SKM-1 treated with dmso at 0.1 percent for 144 hours (cell line): Measurements from ENCODE around the gene ATP8B3.
"Not testable (repeated sequence)": the region's sequence is repeated elsewhere in the genome, so short reads cannot be mapped to it uniquely, and the experiment has no call there.

Source experiments
- DNase-seq: peaks from one replicate; lab custom pipeline; 2025; ENCODE audit not compliant: unreplicated experiment; lab: John Stamatoyannopoulos, UW

The ATP8B3 gene

GRCh38 chr19:1797313-1797712 lies 14.8 kb downstream of the ATP8B3 start:
- not testable (repeated sequence) for DNase-seq

DNA sequence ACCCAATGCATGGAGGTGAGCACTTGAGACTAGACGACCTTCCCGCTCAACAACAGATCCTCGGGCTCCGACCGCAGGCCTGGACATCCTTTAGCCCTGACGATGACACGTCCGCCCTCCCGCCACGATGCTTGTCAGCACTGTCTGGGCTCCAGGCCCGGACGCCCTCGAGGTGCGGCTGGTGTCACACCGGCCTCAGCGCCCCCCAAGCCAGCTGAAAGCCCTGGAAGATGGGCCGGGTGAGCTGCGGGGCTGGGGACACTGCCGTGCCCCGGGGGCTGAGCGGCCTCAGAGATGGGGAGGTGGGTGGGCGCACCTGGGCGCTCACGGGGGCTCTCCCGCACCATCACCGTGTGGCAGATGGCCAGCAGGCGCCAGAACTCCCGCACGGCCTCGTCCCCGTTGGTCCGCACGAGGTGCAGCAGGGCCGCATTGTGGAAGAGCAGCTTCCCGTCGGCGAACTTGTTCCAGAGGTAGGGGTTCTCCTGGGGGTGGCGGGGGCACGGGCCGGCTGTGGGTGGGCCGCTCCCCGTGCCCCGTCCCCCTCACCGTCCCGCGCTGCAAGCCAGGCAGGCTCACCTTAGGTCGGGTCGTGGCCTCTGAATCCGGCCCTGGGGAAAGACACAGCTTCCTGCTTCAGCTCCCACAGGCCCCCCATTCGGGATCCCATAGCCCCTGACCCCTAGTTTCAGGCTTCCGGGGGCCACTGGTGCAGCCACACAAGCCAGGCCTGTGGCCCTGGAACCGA lies 15.5 kb downstream of the ATP8B3 start:
- no peak for DNase-seq

DNA sequence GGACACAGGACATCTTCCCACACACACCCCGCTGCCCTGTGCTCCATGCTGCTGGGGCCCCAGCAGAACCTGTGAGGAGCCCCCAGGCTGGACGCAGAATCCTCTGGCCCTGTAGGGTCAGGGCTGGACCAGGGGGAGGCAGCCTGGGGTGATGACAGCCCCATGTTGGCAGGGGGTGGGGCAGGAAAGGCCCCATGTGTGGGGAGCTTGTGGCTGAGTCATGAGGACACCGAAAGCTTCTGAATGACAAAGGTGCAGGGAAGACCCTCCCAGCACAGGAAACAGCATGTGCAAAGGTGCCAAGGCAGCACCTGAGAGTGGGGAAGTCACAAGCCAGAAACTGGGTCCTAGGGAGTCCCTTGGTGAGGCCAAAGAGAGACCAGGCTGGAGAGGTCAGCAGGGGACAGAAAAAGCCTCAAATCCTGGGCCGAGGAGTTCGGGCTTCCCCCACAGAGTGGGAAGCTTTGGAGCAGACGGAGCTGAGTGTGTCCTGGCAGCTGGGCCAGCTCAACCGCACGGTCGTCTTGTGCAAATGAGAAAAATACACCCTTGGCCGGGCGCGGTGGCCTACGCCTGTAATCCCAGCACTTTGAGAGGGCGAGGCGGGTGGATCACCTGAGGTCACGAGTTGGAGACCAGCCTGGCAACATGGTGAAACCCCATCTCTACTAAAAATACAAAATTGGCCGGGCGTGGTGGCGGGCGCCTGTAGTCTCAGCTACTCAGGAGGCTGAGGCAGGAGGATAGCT lies 17.5 kb downstream of the ATP8B3 start:
- no peak for DNase-seq

DNA sequence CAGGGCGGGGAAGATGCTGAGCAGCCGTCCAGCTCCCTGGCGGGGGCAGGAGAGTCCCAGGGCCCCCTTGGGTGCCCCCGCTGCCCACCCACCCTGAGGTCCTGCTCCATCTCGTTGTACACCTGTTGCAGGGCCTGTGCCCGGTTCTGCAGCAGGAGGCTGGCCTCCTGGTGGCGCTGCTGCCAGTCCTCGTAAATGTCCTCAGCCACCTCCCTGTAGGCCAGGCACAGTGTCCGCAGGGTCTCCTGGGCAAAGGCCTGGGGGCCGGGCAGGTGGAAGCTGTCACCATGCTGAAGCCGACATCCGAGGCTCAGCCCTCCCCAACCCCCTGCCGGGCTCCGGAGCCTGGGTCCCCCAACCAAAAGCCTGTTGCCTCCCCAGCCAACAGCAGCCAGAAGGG lies 20.2 kb downstream of the ATP8B3 start:
- no peak for DNase-seq

- DNase-seq = no peak
Measured at GRCh38 chr19:1790054-1790792, 21.9 kb downstream of the ATP8B3 start.

GRCh38 chr19:1789261-1790041 lies 22.6 kb downstream of the ATP8B3 start:
- no peak for DNase-seq

- DNase-seq = no peak
Measured at GRCh38 chr19:1787116-1787515, 25.0 kb downstream of the ATP8B3 start.

- no peak for DNase-seq
Measured at GRCh38 chr19:1786668-1787067, 25.4 kb downstream of the ATP8B3 start.

DNA sequence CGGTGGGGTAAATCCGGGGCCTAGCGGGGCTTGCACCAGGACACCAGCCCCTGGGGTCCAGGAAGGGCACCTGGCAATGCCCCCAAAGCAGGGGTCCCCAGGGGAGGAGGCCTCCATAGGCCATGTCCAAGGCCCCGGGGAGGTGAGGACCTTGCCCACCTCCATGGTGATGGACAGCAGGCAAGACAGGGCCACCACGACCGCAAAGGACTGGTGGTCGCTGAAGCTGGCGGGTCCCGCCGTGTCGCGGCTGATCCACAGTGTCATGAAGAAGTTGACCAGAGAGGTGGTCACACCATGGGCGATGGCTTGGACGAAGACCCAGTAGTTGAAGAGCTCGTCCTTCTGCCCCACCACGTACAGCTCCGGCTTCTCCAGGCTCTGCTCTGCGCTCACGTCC lies 26.8 kb downstream of the ATP8B3 start:
- no peak for DNase-seq

GRCh38 chr19:1783874-1784273 lies 28.2 kb downstream of the ATP8B3 start:
- peak; percentile 25 for DNase-seq

GRCh38 chr19:1783354-1783753 lies 28.7 kb downstream of the ATP8B3 start:
- DNase-seq = no peak

GRCh38 chr19:1782521-1782920 lies 29.6 kb downstream of the ATP8B3 start:
- no peak for DNase-seq

DNA sequence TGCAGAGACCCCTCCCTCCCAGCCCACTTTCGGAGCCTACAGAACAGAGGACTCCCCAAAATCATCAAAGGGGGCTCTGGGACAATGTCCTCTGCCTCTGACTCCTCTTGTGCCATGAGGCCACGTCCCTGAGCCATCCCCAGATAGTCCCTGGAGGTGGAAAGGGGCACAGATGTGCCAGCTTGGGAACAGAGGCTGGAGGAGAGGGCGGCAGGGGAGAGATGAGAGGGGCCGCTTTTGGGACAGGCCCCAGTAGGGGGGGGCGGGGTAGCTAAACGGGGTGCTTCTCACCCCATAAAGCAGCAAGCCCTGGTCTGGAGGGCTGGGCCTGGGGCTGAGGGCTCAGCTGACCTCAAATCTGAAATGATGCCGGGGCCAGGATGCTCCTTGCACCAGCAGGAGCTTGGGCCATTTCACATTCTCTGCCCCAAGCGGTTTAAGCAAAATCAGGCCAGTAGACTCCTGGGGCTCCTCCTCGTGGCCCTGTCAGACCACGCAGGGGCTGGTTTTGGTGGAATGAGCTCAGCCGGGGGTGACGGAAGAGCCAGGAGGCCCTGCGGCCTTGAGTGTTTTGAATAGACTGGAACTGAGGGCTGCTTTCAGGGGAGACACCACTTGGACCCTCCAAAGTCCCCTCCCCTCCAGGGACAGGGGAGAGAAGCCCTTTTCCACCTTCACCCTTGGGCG lies 31.7 kb downstream of the ATP8B3 start:
- no peak for DNase-seq

DNA sequence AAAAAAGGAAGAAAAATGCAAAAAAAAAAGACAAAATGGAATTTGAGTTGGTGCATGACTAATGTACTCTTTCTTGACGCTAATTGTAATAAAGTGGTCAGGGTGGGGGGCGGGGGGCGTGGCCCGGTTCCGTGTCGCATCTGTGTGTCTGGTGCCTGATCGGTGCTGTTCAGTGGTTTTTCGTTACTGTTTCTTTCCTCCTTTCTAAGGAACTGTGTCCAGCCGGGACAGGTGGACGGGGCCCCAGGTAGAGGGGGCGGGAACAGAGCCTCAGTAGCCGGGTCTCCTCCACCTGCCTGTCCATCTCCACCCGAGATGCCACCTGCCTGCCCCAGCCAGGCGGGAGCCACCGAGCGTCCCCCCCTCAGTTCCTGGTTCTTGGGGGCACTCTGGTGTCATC lies 32.5 kb downstream of the ATP8B3 start:
- no peak for DNase-seq

- no peak for DNase-seq
Measured at GRCh38 chr19:1777149-1777548, 34.9 kb downstream of the ATP8B3 start.

DNA sequence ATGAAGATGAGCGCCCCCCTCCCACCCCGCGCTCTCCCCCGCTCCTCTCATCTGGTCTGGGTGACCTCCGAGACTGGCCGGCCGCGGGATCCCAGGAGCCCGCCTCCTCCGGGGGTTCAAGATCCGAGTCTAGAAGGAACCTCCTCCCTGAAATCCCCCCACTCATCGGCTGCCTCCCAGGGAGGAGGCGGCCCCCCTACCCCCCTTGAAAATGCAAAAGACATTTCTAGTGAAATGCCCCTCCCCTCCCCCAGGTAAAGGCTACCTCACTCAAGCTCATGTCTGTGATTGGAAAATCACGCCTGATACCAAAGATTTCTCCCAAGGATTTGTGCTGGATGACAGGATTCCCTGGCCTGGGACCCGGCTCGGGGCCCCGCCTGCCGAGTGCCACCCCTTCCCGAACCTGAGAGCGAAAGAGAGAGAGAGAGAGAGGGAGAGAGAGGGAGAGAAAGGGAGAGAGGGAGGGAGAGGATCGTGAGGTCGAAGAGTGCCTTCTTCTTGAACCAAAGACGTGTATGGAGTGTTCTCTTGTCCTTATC lies 35.4 kb downstream of the ATP8B3 start:
- DNase-seq = no peak

- no peak for DNase-seq
Measured at GRCh38 chr19:1775951-1776605, 36.0 kb downstream of the ATP8B3 start.

GRCh38 chr19:1774989-1775772 lies 36.9 kb downstream of the ATP8B3 start:
- peak; percentile 26 for DNase-seq

GRCh38 chr19:1773184-1773583 lies 38.9 kb downstream of the ATP8B3 start:
- DNase-seq = no peak
